Hepatocyte (in vitro differentiated cells): Measurements from ENCODE around the gene GPR37L1. TPM values are rescaled to one million over a fixed set of nuclear protein-coding genes. Genes with fewer than 3 reads are reported as not detected.

Experiments
- DNase-seq: peaks from one replicate; pipeline ENCODE4 v3.0.0-alpha.2; 2016; ENCODE audit warnings: low spot score
- H2AFZ ChIP-seq: fragments of 200-600 bp; sonication (generic); 2 replicates; pipeline ENCODE4 v1.6.0; 2016; ENCODE audit warnings: antibody characterized with exemption, mild to moderate bottlenecking
- H3K27ac ChIP-seq: fragments of 200-600 bp; sonication (generic); 2 replicates; pipeline ENCODE4 v1.5.1; 2016; ENCODE audit warnings: mild to moderate bottlenecking
- H3K27me3 ChIP-seq: fragments of 200-600 bp; sonication (generic); 2 replicates; pipeline ENCODE4 v1.6.1; 2016
- H3K36me3 ChIP-seq: fragments of 200-600 bp; sonication (generic); replicated peaks from 2 replicates; pipeline ENCODE4 v1.5.1; 2016; ENCODE audit warnings: low read depth; ENCODE audit not compliant: insufficient read depth
- H3K4me1 ChIP-seq: fragments of 200-600 bp; sonication (generic); 2 replicates; pipeline ENCODE4 v1.5.1; 2016; ENCODE audit warnings: mild to moderate bottlenecking, moderate library complexity; ENCODE audit not compliant: insufficient read depth
- H3K4me2 ChIP-seq: fragments of 200-600 bp; sonication (generic); 2 replicates; pipeline ENCODE4 v1.6.0; 2016
- H3K4me3 ChIP-seq: fragments of 200-600 bp; sonication (generic); 2 replicates; pipeline ENCODE4 v1.5.1; 2016; ENCODE audit warnings: mild to moderate bottlenecking
- H3K79me2 ChIP-seq: fragments of 200-600 bp; sonication (generic); 2 replicates; pipeline ENCODE4 v1.6.0; 2017; ENCODE audit warnings: mild to moderate bottlenecking
- H3K9me2 ChIP-seq: fragments of 200-600 bp; sonication (generic); replicated peaks from 2 replicates; pipeline ENCODE4 v1.6.0; 2017; ENCODE audit warnings: mild to moderate bottlenecking; ENCODE audit not compliant: insufficient read depth
- H3K9me3 ChIP-seq: fragments of 200-600 bp; sonication (generic); 2 replicates; pipeline ENCODE4 v1.5.1; 2016; ENCODE audit warnings: low read depth, mild to moderate bottlenecking
- H4K20me1 ChIP-seq: fragments of 200-600 bp; sonication (generic); 2 replicates; pipeline ENCODE4 v1.6.0; 2016; ENCODE audit warnings: mild to moderate bottlenecking; ENCODE audit not compliant: insufficient read depth, poor library complexity, severe bottlenecking
- CTCF ChIP-seq: fragments of 200-600 bp; sonication (generic); IDR thresholded peaks from 2 replicates; pipeline ENCODE4 v1.5.1; 2016; ENCODE audit warnings: antibody characterized with exemption, mild to moderate bottlenecking; ENCODE audit not compliant: poor library complexity
- EZH2 ChIP-seq: fragments of 200-600 bp; sonication (generic); IDR thresholded peaks from 2 replicates; pipeline ENCODE4 v1.6.1; 2016; ENCODE audit warnings: antibody characterized with exemption, mild to moderate bottlenecking, borderline replicate concordance
- EZH2phosphoT487 ChIP-seq: fragments of 200-600 bp; sonication (generic); IDR thresholded peaks from one replicate; pipeline ENCODE4 v1.6.1; 2018; ENCODE audit warnings: antibody characterized with exemption, mild to moderate bottlenecking, low read depth, moderate library complexity; ENCODE audit not compliant: unreplicated experiment, severe bottlenecking
- WGBS: methylation state at CpG from one replicate; pipeline ENCODE4 v1.1.6; 2016; ENCODE audit warnings: low lambda C conversion rate; ENCODE audit errors: missing lambda C conversion rate; 5-methylcytosine and 5-hydroxymethylcytosine counted together
- polyA plus RNA-seq: library from polyadenylated mRNA; unstranded; fragments of >200 nt; fragmentation: Nextera tagmentation; extraction: Ambion mirVana; gene quantifications from 2 replicates; pipeline ENCODE4 v1.2.1, GENCODE V29; 2016
- total RNA-seq: library from RNA; depleted of rRNA; stranded (reverse); fragments of >200 nt; gene quantifications from 2 replicates; pipeline ENCODE4 v1.2.3, GENCODE V29; 2014

Gene GPR37L1
- total and polyA plus RNA-seq, 2 experiments from 2014 or later = 0.39 TPM; not detected in 1

GRCh38 chr1:202159534-202160371, 37.0 kb downstream of the GPR37L1 start:
- no peaks in the 10 kb centered on the region for H3K27me3 ChIP-seq
- no peak overlapping the region for H2AFZ ChIP-seq
- H4K20me1 ChIP-seq = no peaks in the 10 kb centered on the region
- WGBS = 91% methylated on average over 16 of the region's 16 CpGs
- no peaks in the 10 kb centered on the region for H3K9me3 ChIP-seq
- no peaks in the 10 kb centered on the region for H3K36me3 ChIP-seq
- no peaks in the 10 kb centered on the region for H3K79me2 ChIP-seq
- no peak overlapping the region for H3K27ac ChIP-seq
- no peak for TF ChIP-seq CTCF
- TF ChIP-seq EZH2 = no peak
- no peak for TF ChIP-seq EZH2phosphoT487
- no peak overlapping the region for H3K4me3 ChIP-seq
- H3K4me1 ChIP-seq = no peaks in the 10 kb centered on the region
- no peak overlapping the region for H3K4me2 ChIP-seq
- DNase-seq = no peak
- no peaks in the 10 kb centered on the region for H3K9me2 ChIP-seq

- no peak for DNase-seq
- WGBS = 91% methylated on average over 14 of the region's 17 CpGs
- Histone ChIP-seq H4K20me1 (no peaks in the 10 kb centered on the region), H3K4me2 (no peak within 1 kb of the TSS), H3K36me3 (no peaks in the 10 kb centered on the region), H3K27ac (no peak within 1 kb of the TSS), H3K79me2 (no peaks in the 10 kb centered on the region), H3K4me3 (no peak within 1 kb of the TSS), H3K9me2 (no peaks in the 10 kb centered on the region), H3K9me3 (no peaks in the 10 kb centered on the region), H2AFZ (no peak within 1 kb of the TSS), H3K4me1 (no peaks in the 10 kb centered on the region), H3K27me3 (no peaks in the 10 kb centered on the region)
- TF ChIP-seq EZH2phosphoT487 = no peak
- no peak for TF ChIP-seq CTCF
These were observed 37.7 kb downstream of the GPR37L1 start, which contains the start of gene PTPN7 for GRCh38 chr1:202160377-202160940. Gene PTPN7 (minus strand): TSS chr1:202160602. CDS start chr1:202159402, 1,200 bp downstream.

- Histone ChIP-seq H3K4me1 (no peaks in the 10 kb centered on the region), H4K20me1 (no peaks in the 10 kb centered on the region), H3K27ac (no peak overlapping the region), H3K79me2 (no peaks in the 10 kb centered on the region), H3K4me3 (no peak overlapping the region), H3K36me3 (no peaks in the 10 kb centered on the region), H3K4me2 (no peak overlapping the region), H3K9me3 (no peaks in the 10 kb centered on the region), H3K27me3 (no peaks in the 10 kb centered on the region), H2AFZ (no peak overlapping the region), H3K9me2 (no peaks in the 10 kb centered on the region)
- WGBS = 81% methylated on average over 22 of the region's 22 CpGs
- no peak for DNase-seq
- TF ChIP-seq EZH2phosphoT487 (no peak), CTCF (no peak), EZH2 (no peak)
These were observed 38.7 kb downstream of the GPR37L1 start for GRCh38 chr1:202161151-202162046.
